NCI-H1105 (cell line): ENCODE measurements around the gene EEF2K.

Experiments used
- DNase-seq: peaks from one replicate; lab custom pipeline; 2025; lab: John Stamatoyannopoulos, UW

The EEF2K gene

GRCh38 chr16:22252317-22252716 is 46.2 kb downstream of the EEF2K start:
- no peak for DNase-seq

GRCh38 chr16:22253272-22253671 is 47.2 kb downstream of the EEF2K start:
- no peak for DNase-seq

GRCh38 chr16:22255335-22255734 is 49.3 kb downstream of the EEF2K start:
- DNase-seq: no peak

GRCh38 chr16:22257440-22257839 is 51.4 kb downstream of the EEF2K start:
- no peak for DNase-seq

- DNase-seq: no peak
These were observed 54.4 kb downstream of the EEF2K start for GRCh38 chr16:22260490-22260889.

GRCh38 chr16:22262460-22262859 is 56.4 kb downstream of the EEF2K start:
- DNase-seq: no peak

GRCh38 chr16:22264786-22265185 is 58.7 kb downstream of the EEF2K start:
- no peak for DNase-seq

- DNase-seq: no peak
These were observed 59.3 kb downstream of the EEF2K start for GRCh38 chr16:22265351-22265750.

GRCh38 chr16:22266546-22266945 is 60.5 kb downstream of the EEF2K start:
- DNase-seq: no peak

- DNase-seq: no peak
These were observed 61.7 kb downstream of the EEF2K start for GRCh38 chr16:22267764-22268163.

- DNase-seq: no peak
These were observed 64.4 kb downstream of the EEF2K start for GRCh38 chr16:22270525-22270924.

- no peak for DNase-seq
These were observed 67.0 kb downstream of the EEF2K start for GRCh38 chr16:22272870-22273650.

GRCh38 chr16:22274916-22275315 is 68.8 kb downstream of the EEF2K start:
- no peak for DNase-seq

GRCh38 chr16:22278441-22279230 is 72.6 kb downstream of the EEF2K start:
- DNase-seq: no peak

- no peak for DNase-seq
These were observed 76.3 kb downstream of the EEF2K start for GRCh38 chr16:22282254-22282892.

- DNase-seq: no peak
These were observed 78.6 kb downstream of the EEF2K start for GRCh38 chr16:22284637-22285036.

GRCh38 chr16:22285080-22285479 is 79.0 kb downstream of the EEF2K start:
- DNase-seq: no peak

- DNase-seq: no peak
These were observed 84.9 kb downstream of the EEF2K start for GRCh38 chr16:22291020-22291419.

GRCh38 chr16:22291860-22292318 is 85.8 kb downstream of the EEF2K start:
- no peak for DNase-seq

GRCh38 chr16:22292320-22292719 is 86.2 kb downstream of the EEF2K start:
- no peak for DNase-seq

GRCh38 chr16:22293137-22294106 is 87.3 kb downstream of the EEF2K start:
- no peak for DNase-seq
